SK-N-MC (cell line): ENCODE measurements around the gene KCND2.

Experiments
- DNase-seq: peaks from one replicate; pipeline ENCODE4 v3.0.0-alpha.2; 2011; ENCODE audit warnings: low read depth, low spot score
- H3K27ac ChIP-seq: fragments of 200-600 bp; sonication (generic); 2 replicates; pipeline ENCODE4 v1.5.1; 2016; ENCODE audit warnings: mixed run types
- H3K36me3 ChIP-seq: fragments of 200-600 bp; sonication (generic); 2 replicates; pipeline ENCODE4 v1.6.1; 2017; ENCODE audit warnings: antibody characterized with exemption, low read length, mixed read lengths; ENCODE audit not compliant: insufficient read depth
- H3K4me3 ChIP-seq: fragments of 200-600 bp; sonication (generic); 2 replicates; pipeline ENCODE4 v1.5.1; 2016
- H3K9ac ChIP-seq: fragments of 200-600 bp; sonication (generic); 2 replicates; pipeline ENCODE4 v1.8.0; 2017; ENCODE audit warnings: mixed run types, mixed read lengths; ENCODE audit not compliant: insufficient read length
- H3K9me3 ChIP-seq: fragments of 200-600 bp; sonication (generic); 2 replicates; pipeline ENCODE4 v1.6.1; 2017; ENCODE audit warnings: low read depth, mild to moderate bottlenecking, antibody characterized with exemption, low read length, moderate library complexity, mixed read lengths
- EZH2 ChIP-seq: fragments of 200-600 bp; sonication (generic); IDR thresholded peaks from one replicate; pipeline ENCODE4 v1.6.1; 2017; ENCODE audit warnings: antibody characterized with exemption
- FOXP2 ChIP-seq: optimal IDR thresholded peaks from 2 replicates; pipeline ENCODE3; 2011; ENCODE audit warnings: mild to moderate bottlenecking, moderate library complexity; ENCODE audit not compliant: insufficient read depth; ENCODE audit errors: extremely low read length, control extremely low read depth
- POLR2AphosphoS5 ChIP-seq: IDR thresholded peaks from 2 replicates; pipeline ENCODE4 v1.6.1; 2012; ENCODE audit warnings: mild to moderate bottlenecking, low read depth, low read length, borderline replicate concordance

The KCND2 gene

GRCh38 chr7:120442838-120443237 is 169.9 kb downstream of the KCND2 start:
- H3K4me3 ChIP-seq: no peak overlapping the region
- H3K36me3 ChIP-seq: no peaks in the 10 kb centered on the region
- H3K27ac ChIP-seq: no peak overlapping the region
- H3K9ac ChIP-seq: no peak overlapping the region
- no peak for DNase-seq
- no peaks in the 10 kb centered on the region for H3K9me3 ChIP-seq
- TF ChIP-seq EZH2: no peak
- no peak for TF ChIP-seq POLR2AphosphoS5

GRCh38 chr7:120444650-120445049 is 171.7 kb downstream of the KCND2 start:
- no peak for DNase-seq
- no peak for TF ChIP-seq FOXP2
- TF ChIP-seq EZH2: no peak
- no peak for TF ChIP-seq POLR2AphosphoS5
- Histone ChIP-seq H3K4me3 (no peak overlapping the region), H3K36me3 (no peaks in the 10 kb centered on the region), H3K27ac (no peak overlapping the region), H3K9me3 (no peaks in the 10 kb centered on the region), H3K9ac (no peak overlapping the region)

- TF ChIP-seq EZH2 (no peak), FOXP2 (no peak), POLR2AphosphoS5 (no peak)
- Histone ChIP-seq H3K4me3 (no peak overlapping the region), H3K27ac (no peak overlapping the region), H3K9ac (no peak overlapping the region), H3K9me3 (no peaks in the 10 kb centered on the region), H3K36me3 (no peaks in the 10 kb centered on the region)
- no peak for DNase-seq
Measured at GRCh38 chr7:120445276-120445675, 172.3 kb downstream of the KCND2 start.

- no peak for TF ChIP-seq EZH2
- TF ChIP-seq FOXP2: no peak
- TF ChIP-seq POLR2AphosphoS5: no peak
- Histone ChIP-seq H3K36me3 (no peaks in the 10 kb centered on the region), H3K4me3 (no peak overlapping the region), H3K9me3 (peaks cover 7% of the 10 kb centered on the region; the same call in 1 of the 2 replicates), H3K9ac (no peak overlapping the region), H3K27ac (no peak overlapping the region)
- DNase-seq: no peak
Measured at GRCh38 chr7:120452665-120453064, 179.7 kb downstream of the KCND2 start.

- DNase-seq: no peak
- Histone ChIP-seq H3K4me3 (no peak overlapping the region), H3K36me3 (no peaks in the 10 kb centered on the region), H3K9ac (no peak overlapping the region), H3K27ac (no peak overlapping the region), H3K9me3 (peaks cover 7% of the 10 kb centered on the region; the same call in 1 of the 2 replicates)
- TF ChIP-seq POLR2AphosphoS5 (no peak), FOXP2 (no peak), EZH2 (no peak)
Measured at GRCh38 chr7:120456699-120457098, 183.7 kb downstream of the KCND2 start.

GRCh38 chr7:120460949-120461348 is 188.0 kb downstream of the KCND2 start:
- no peak for DNase-seq
- Histone ChIP-seq H3K4me3 (no peak overlapping the region), H3K9me3 (no peaks in the 10 kb centered on the region), H3K9ac (no peak overlapping the region), H3K36me3 (no peaks in the 10 kb centered on the region), H3K27ac (no peak overlapping the region)
- no peak for TF ChIP-seq POLR2AphosphoS5
- TF ChIP-seq FOXP2: no peak
- TF ChIP-seq EZH2: no peak

- TF ChIP-seq EZH2 (no peak), POLR2AphosphoS5 (no peak), FOXP2 (no peak)
- DNase-seq: no peak
- no peak overlapping the region for H3K9ac ChIP-seq
Measured at GRCh38 chr7:120462991-120463390, 190.0 kb downstream of the KCND2 start.

GRCh38 chr7:120464104-120464503 is 191.1 kb downstream of the KCND2 start:
- Histone ChIP-seq H3K4me3 (no peak overlapping the region), H3K36me3 (no peaks in the 10 kb centered on the region), H3K9me3 (no peaks in the 10 kb centered on the region), H3K9ac (no peak overlapping the region), H3K27ac (no peak overlapping the region)
- TF ChIP-seq FOXP2: no peak
- TF ChIP-seq POLR2AphosphoS5: no peak
- TF ChIP-seq EZH2: no peak
- DNase-seq: no peak

More at GRCh38 chr7:120462991-120463390, 190.0 kb downstream of the KCND2 start:
- H3K36me3 ChIP-seq: no peaks in the 10 kb centered on the region
- no peak overlapping the region for H3K4me3 ChIP-seq
- no peaks in the 10 kb centered on the region for H3K9me3 ChIP-seq
- H3K27ac ChIP-seq: no peak overlapping the region

GRCh38 chr7:120467676-120468075 is 194.7 kb downstream of the KCND2 start:
- Histone ChIP-seq H3K9me3 (no peaks in the 10 kb centered on the region), H3K27ac (no peak overlapping the region), H3K4me3 (no peak overlapping the region), H3K36me3 (no peaks in the 10 kb centered on the region), H3K9ac (no peak overlapping the region)
- TF ChIP-seq POLR2AphosphoS5 (no peak), EZH2 (no peak), FOXP2 (no peak)
- no peak for DNase-seq
